Body of pancreas (tissue), 4 donors: Measurements from ENCODE around the gene FER.

Experiments used
- POLR2A ChIP-seq, 3 donors: fragments of 450-650 bp; IDR thresholded peaks; one replicate each; pipeline ENCODE4 v1.6.1; 2016; ENCODE audit warnings: antibody characterized with exemption in 3 of 3, mild to moderate bottlenecking in 2 of 3
- TF ChIP-seq, protein P1 (sequence below), 7 experiments: fragments of 450-650 bp in 4 of 7; fragments of 200-600 bp in 3 of 7; sonication (generic) in 3 of 7; IDR thresholded peaks; one replicate each; pipeline ENCODE4 v1.5.1; 2016 to 2019; ENCODE audit warnings: antibody characterized with exemption in 7 of 7

DNA sequence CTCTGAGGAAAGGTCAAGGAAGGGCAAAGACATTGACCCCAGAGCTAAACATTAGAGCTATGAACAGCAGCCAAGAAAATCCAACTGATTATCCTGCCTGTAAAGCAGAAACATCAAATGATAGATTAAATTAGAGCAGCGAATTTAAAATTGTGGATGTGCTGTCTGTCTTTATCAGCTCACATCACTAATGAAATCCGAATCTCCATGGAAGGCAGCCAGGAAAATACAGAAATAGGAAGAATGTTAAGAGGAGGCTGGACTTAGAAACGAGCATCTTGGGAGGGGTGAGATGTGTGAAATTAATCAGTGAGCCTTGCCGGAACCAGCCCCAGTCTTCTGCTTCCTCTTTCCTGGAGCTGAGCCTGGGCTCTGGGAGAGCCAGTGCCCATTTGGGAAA lies 471.1 kb downstream of the FER start:
- TF ChIP-seq, protein P1, sequence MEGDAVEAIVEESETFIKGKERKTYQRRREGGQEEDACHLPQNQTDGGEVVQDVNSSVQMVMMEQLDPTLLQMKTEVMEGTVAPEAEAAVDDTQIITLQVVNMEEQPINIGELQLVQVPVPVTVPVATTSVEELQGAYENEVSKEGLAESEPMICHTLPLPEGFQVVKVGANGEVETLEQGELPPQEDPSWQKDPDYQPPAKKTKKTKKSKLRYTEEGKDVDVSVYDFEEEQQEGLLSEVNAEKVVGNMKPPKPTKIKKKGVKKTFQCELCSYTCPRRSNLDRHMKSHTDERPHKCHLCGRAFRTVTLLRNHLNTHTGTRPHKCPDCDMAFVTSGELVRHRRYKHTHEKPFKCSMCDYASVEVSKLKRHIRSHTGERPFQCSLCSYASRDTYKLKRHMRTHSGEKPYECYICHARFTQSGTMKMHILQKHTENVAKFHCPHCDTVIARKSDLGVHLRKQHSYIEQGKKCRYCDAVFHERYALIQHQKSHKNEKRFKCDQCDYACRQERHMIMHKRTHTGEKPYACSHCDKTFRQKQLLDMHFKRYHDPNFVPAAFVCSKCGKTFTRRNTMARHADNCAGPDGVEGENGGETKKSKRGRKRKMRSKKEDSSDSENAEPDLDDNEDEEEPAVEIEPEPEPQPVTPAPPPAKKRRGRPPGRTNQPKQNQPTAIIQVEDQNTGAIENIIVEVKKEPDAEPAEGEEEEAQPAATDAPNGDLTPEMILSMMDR (IDR thresholded peaks at IDR 0.05), result no peak
- TF ChIP-seq POLR2A (IDR thresholded peaks at IDR 0.05), result no peak
